GM12875 (cell line): ENCODE results near the gene SEC61A1.

Experiments used
- H3K4me3 ChIP-seq: one replicate; pipeline ENCODE4 v1.5.1; 2011; ENCODE audit warnings: low read depth, low read length, control low read depth
- CTCF ChIP-seq: IDR thresholded peaks from 2 replicates; pipeline ENCODE4 v1.5.1; 2011; ENCODE audit warnings: low read depth, mild to moderate bottlenecking, control low read depth, inconsistent platforms, low read length, moderate library complexity, borderline replicate concordance; ENCODE audit not compliant: insufficient read depth

The SEC61A1 gene

GRCh38 chr3:128066676-128067075, 14.4 kb downstream of the SEC61A1 start:
- H3K4me3 ChIP-seq, result no peak overlapping the region

GRCh38 chr3:128067489-128067888, 15.3 kb downstream of the SEC61A1 start:
- no peak for TF ChIP-seq CTCF
- H3K4me3 ChIP-seq, result no peak overlapping the region

More at GRCh38 chr3:128066676-128067075, 14.4 kb downstream of the SEC61A1 start:
- no peak for TF ChIP-seq CTCF

GRCh38 chr3:128068156-128068620, 16.0 kb downstream of the SEC61A1 start:
- no peak overlapping the region for H3K4me3 ChIP-seq
- peak; percentile 62; the same call in 1 of the 2 replicates for TF ChIP-seq CTCF

GRCh38 chr3:128069271-128069670, 17.0 kb downstream of the SEC61A1 start:
- no peak overlapping the region for H3K4me3 ChIP-seq
- TF ChIP-seq CTCF, result no peak

GRCh38 chr3:128070898-128071591, 18.8 kb downstream of the SEC61A1 start:
- H3K4me3 ChIP-seq, result no peak overlapping the region
- TF ChIP-seq CTCF, result no peak

- H3K4me3 ChIP-seq, result no peak overlapping the region
- no peak for TF ChIP-seq CTCF
These were observed 19.7 kb downstream of the SEC61A1 start for GRCh38 chr3:128071771-128072453.
